Panc1 (cell line): Measurements from ENCODE around the gene CDKAL1.

Experiments used
- POLR2AphosphoS5 ChIP-seq: IDR thresholded peaks from 2 replicates; pipeline ENCODE4 v1.6.1; 2012; ENCODE audit warnings: mild to moderate bottlenecking, low read depth, low read length, moderate library complexity
- TF ChIP-seq, protein P1 (sequence below): fragments of 450-650 bp; IDR thresholded peaks from 2 replicates; pipeline ENCODE4 v1.5.1; 2017; ENCODE audit warnings: mild to moderate bottlenecking

DNA sequence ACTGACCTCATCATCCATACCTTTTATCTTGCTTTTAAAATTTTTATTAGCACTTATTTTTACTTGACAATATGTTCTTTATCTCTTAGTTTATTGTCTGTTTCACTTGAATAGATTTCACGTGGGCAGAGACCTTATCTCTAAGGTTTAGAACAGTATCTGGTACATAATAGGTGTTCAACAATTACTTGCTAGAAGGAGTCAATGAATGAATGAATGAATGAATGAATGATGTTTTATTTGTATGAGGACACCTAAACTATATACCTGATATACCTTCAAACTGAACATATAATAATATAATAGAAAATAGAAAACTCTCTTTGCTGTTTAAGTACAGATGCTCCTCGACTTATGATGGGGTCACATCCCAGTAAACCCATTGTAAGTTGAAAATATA is 412.6 kb downstream of the CDKAL1 start:
- TF ChIP-seq, protein P1, sequence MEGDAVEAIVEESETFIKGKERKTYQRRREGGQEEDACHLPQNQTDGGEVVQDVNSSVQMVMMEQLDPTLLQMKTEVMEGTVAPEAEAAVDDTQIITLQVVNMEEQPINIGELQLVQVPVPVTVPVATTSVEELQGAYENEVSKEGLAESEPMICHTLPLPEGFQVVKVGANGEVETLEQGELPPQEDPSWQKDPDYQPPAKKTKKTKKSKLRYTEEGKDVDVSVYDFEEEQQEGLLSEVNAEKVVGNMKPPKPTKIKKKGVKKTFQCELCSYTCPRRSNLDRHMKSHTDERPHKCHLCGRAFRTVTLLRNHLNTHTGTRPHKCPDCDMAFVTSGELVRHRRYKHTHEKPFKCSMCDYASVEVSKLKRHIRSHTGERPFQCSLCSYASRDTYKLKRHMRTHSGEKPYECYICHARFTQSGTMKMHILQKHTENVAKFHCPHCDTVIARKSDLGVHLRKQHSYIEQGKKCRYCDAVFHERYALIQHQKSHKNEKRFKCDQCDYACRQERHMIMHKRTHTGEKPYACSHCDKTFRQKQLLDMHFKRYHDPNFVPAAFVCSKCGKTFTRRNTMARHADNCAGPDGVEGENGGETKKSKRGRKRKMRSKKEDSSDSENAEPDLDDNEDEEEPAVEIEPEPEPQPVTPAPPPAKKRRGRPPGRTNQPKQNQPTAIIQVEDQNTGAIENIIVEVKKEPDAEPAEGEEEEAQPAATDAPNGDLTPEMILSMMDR: no peak
- no peak for TF ChIP-seq POLR2AphosphoS5
